A549 (cell line): ENCODE data around the gene CD96. TPM values are rescaled to one million over a fixed set of nuclear protein-coding genes. Genes with fewer than 3 reads are reported as not detected.

Source experiments
- ATAC-seq, 2 experiments: fragments of 200-7000 bp in 1 of 2; fragments of >200 bp in 1 of 2; cut with Nextera tagmentation in 1 of 2; cut with Tn5 transposase in 1 of 2; 3 replicates each; pipeline versions ENCODE4 v1.8.0 to v1.9.1; 2018 to 2020; ENCODE audit warnings: mild to moderate bottlenecking in 1 of 2, moderate library complexity in 1 of 2
- CTCF ChIA-PET: fragments of 300-600 bp; sonication (Branson Sonifier 250); formaldehyde crosslinking; extraction: SDS; loops from one replicate; lab custom pipeline; 2021; ENCODE audit warnings: antibody characterized with exemption, inconsistent platforms; lab: Yijun Ruan, JAX
- POLR2A ChIA-PET: fragments of 350-600 bp; formaldehyde crosslinking; extraction: SDS; loops from one replicate; lab custom pipeline; 2021; ENCODE audit warnings: antibody characterized with exemption, inconsistent platforms; lab: Yijun Ruan, JAX
- DNase-seq, 2 experiments: peaks; one replicate each; pipeline versions ENCODE4 v3.0.0 to v3.0.0-alpha.2; 2011 to 2016; ENCODE audit warnings: low read depth in 1 of 2, low spot score in 1 of 2
- FAIRE-seq: peaks from 2 replicates; lab custom pipeline; 2011; peaks lifted over from hg19 to GRCh38; lab: Jason Lieb, UNC
- H3K27ac ChIP-seq, 2 experiments: fragments of >200 bp; sonication (Bioruptor Twin); formaldehyde crosslinking; 3 replicates each; pipeline ENCODE4 v1.5.1; 2016 to 2017
- H3K4me1 ChIP-seq: fragments of >200 bp; sonication (Bioruptor Twin); formaldehyde crosslinking; 3 replicates; pipeline ENCODE4 v1.6.1; 2016
- H3K4me2 ChIP-seq: fragments of >200 bp; sonication (Bioruptor Twin); formaldehyde crosslinking; 3 replicates; pipeline ENCODE4 v1.6.1; 2016
- H3K4me3 ChIP-seq: fragments of >200 bp; sonication (Bioruptor Twin); formaldehyde crosslinking; 3 replicates; pipeline ENCODE4 v1.5.1; 2016
- H3K9me3 ChIP-seq: fragments of >200 bp; sonication (Bioruptor Twin); formaldehyde crosslinking; 3 replicates; pipeline ENCODE4 v1.6.1; 2016
- CBX2 ChIP-seq: fragments of 200-600 bp; sonication (generic); IDR thresholded peaks from 2 replicates; pipeline ENCODE4 v1.6.1; 2016; ENCODE audit warnings: low read depth, mild to moderate bottlenecking, borderline replicate concordance
- CEBPB ChIP-seq, 2 experiments: fragments of >200 bp in 1 of 2; sonication (Bioruptor Twin) in 1 of 2; formaldehyde crosslinking in 1 of 2; IDR thresholded peaks; 2 replicates each; pipeline ENCODE4 v1.6.1; 2012 to 2016
- CHD2 ChIP-seq: fragments of 150-350 bp; IDR thresholded peaks from 2 replicates; pipeline ENCODE4 v1.6.1; 2014; ENCODE audit warnings: low read length; ENCODE audit not compliant: partially characterized antibody
- CHD4 ChIP-seq: fragments of 200-600 bp; sonication (generic); IDR thresholded peaks from 2 replicates; pipeline ENCODE4 v1.6.1; 2016; ENCODE audit warnings: antibody characterized with exemption, mild to moderate bottlenecking, borderline replicate concordance
- E2F6 ChIP-seq: IDR thresholded peaks from 2 replicates; pipeline ENCODE4 v1.6.1; 2012; ENCODE audit warnings: low read depth, borderline replicate concordance
- EHF ChIP-seq: fragments of 250-450 bp; sonication (Bioruptor Pico); IDR thresholded peaks from 2 replicates; pipeline ENCODE4 v1.5.0; 2020; ENCODE audit warnings: mild to moderate bottlenecking
- FOSB ChIP-seq: fragments of 250-450 bp; sonication (Bioruptor Pico); IDR thresholded peaks from 2 replicates; pipeline ENCODE4 v1.5.0; 2020; ENCODE audit warnings: mild to moderate bottlenecking, moderate library complexity
- HDAC2 ChIP-seq: fragments of 200-600 bp; sonication (generic); IDR thresholded peaks from 2 replicates; pipeline ENCODE4 v1.6.1; 2016
- HOXB13 ChIP-seq: fragments of 250-450 bp; sonication (Bioruptor Pico); IDR thresholded peaks from 2 replicates; pipeline ENCODE4 v1.5.0; 2020; ENCODE audit warnings: low read depth, mild to moderate bottlenecking, moderate library complexity
- JUN ChIP-seq, 2 experiments: fragments of >200 bp; sonication (Bioruptor Twin); formaldehyde crosslinking; IDR thresholded peaks; 2 replicates in 1 of 2; 3 replicates in 1 of 2; pipeline ENCODE4 v1.6.1; 2016 to 2017
- KDM1A ChIP-seq: fragments of 200-600 bp; sonication (generic); IDR thresholded peaks from 2 replicates; pipeline ENCODE4 v1.6.1; 2016; ENCODE audit warnings: low read depth, mild to moderate bottlenecking
- MAX ChIP-seq: IDR thresholded peaks from 2 replicates; pipeline ENCODE4 v1.6.1; 2012
- MAZ ChIP-seq: fragments of 150-350 bp; IDR thresholded peaks from 2 replicates; pipeline ENCODE4 v1.6.1; 2014; ENCODE audit warnings: antibody characterized with exemption, low read depth, low read length, borderline replicate concordance
- MYC ChIP-seq: IDR thresholded peaks from 2 replicates; pipeline ENCODE4 v1.6.1; 2012; ENCODE audit warnings: mild to moderate bottlenecking, inconsistent platforms, low read length, improper control_type of control experiment, borderline replicate concordance
- PBX3 ChIP-seq: IDR thresholded peaks from 2 replicates; pipeline ENCODE4 v1.6.1; 2012
- PHF8 ChIP-seq: fragments of 200-600 bp; sonication (generic); IDR thresholded peaks from 2 replicates; pipeline ENCODE4 v1.6.1; 2016; ENCODE audit warnings: low read depth, mild to moderate bottlenecking, antibody characterized with exemption, moderate library complexity, borderline replicate concordance
- POLR2A ChIP-seq: IDR thresholded peaks from 2 replicates; pipeline ENCODE4 v1.6.1; 2012; ENCODE audit warnings: mild to moderate bottlenecking, low read length
- RARB ChIP-seq: fragments of 250-450 bp; sonication (Bioruptor Pico); IDR thresholded peaks from 2 replicates; pipeline ENCODE4 v1.8.0; 2021; ENCODE audit warnings: mild to moderate bottlenecking, moderate library complexity
- SREBF2 ChIP-seq: fragments of 450-650 bp; IDR thresholded peaks from 2 replicates; pipeline ENCODE4 v1.6.1; 2014; ENCODE audit warnings: mild to moderate bottlenecking, moderate library complexity
- USF2 ChIP-seq: fragments of 450-650 bp; IDR thresholded peaks from 2 replicates; pipeline ENCODE4 v1.6.1; 2014; ENCODE audit warnings: antibody characterized with exemption
- ZNF302 ChIP-seq: fragments of 250-450 bp; sonication (Bioruptor Pico); IDR thresholded peaks from 2 replicates; pipeline ENCODE4 v1.9.0; 2021; ENCODE audit warnings: inconsistent platforms, mild to moderate bottlenecking, moderate library complexity
- WGBS: methylation state at CpG from one replicate; pipeline ENCODE4 v1.1.6; 2017; ENCODE audit errors: missing lambda C conversion rate; 5-methylcytosine and 5-hydroxymethylcytosine counted together
- polyA plus RNA-seq, 4 experiments: library from polyadenylated mRNA; depleted of rRNA in 3 of 4; stranded (reverse); fragments of >200 nt; fragmentation: RNase III in 1 of 4; extraction: RNeasy Plus Mini Kit Qiagen cat#74134 plus additional on column Dnase treatment in 1 of 4; gene quantifications; 2 replicates in 3 of 4; 3 replicates in 1 of 4; pipeline ENCODE4 v1.2.3, GENCODE V29; 2011 to 2017

The CD96 gene
- polyA plus RNA-seq, 2 of the 4 experiments (the other 2 are of a cell fraction) = not detected

- CTCF ChIA-PET = no interaction called here
- no peaks in the 10 kb centered on the region for H3K9me3 ChIP-seq
- 47% methylated on average over 4 of the region's 4 CpGs for WGBS
- ATAC-seq (no peak), FAIRE-seq (no peak)
- H3K4me1 ChIP-seq = peaks cover 14% of the 10 kb centered on the region; the same call in 2 of the 3 replicates
- TF ChIP-seq MYC (no peak), RARB (CRISPR knock-in tag) (no peak), E2F6 (no peak), HOXB13 (CRISPR knock-in tag) (no peak), POLR2A (no peak), KDM1A (no peak)
- TF ChIP-seq, all 56 proteins: peak for 0
- POLR2A ChIA-PET = no interaction called here
- Histone ChIP-seq H3K4me2 (no peak overlapping the region), H3K27ac (no peak overlapping the region), H3K4me3 (no peak overlapping the region)
- DNase-seq = no peak
Measured at GRCh38 chr3:111650378-111651275, 108.6 kb downstream of the CD96 start.

GRCh38 chr3:111652492-111653180 is 110.6 kb downstream of the CD96 start:
- CTCF ChIA-PET = interaction anchor here (1.6 to 2.3 kb wide), 3 partner anchors 13 to 75 kb away, joined by 3 to 7 read pairs (median 4); no protein-coding TSS in a partner anchor
- POLR2A ChIA-PET = no interaction called here
- DNase-seq (no peak), FAIRE-seq (peak; percentile 51), ATAC-seq (no peak)
- Histone ChIP-seq H3K4me2 (no peak overlapping the region), H3K4me1 (peaks cover 14% of the 10 kb centered on the region; the same call in 2 of the 3 replicates), H3K4me3 (no peak overlapping the region), H3K9me3 (no peaks in the 10 kb centered on the region), H3K27ac (no peak overlapping the region)
- TF ChIP-seq PBX3 = no peak
- no peak for TF ChIP-seq CHD4
- no peak for TF ChIP-seq PHF8
- TF ChIP-seq ZNF302 = no peak
- TF ChIP-seq EHF (CRISPR knock-in tag) = no peak
- TF ChIP-seq HDAC2 = no peak
- TF ChIP-seq CBX2 = no peak
- TF ChIP-seq SREBF2 = no peak
- TF ChIP-seq MAZ = no peak
- TF ChIP-seq MAX = no peak
- TF ChIP-seq USF2 = no peak
- TF ChIP-seq CEBPB (IDR thresholded peaks at IDR 0.05) = no peak
- TF ChIP-seq FOSB (CRISPR knock-in tag) = no peak
- TF ChIP-seq JUN (IDR thresholded peaks at IDR 0.05) = no peak
- no peak for TF ChIP-seq CHD2
- whole genome bisulfite sequencing = 76% methylated on average over 6 of the region's 6 CpGs
